Measurements from ENCODE around the gene ADD1. TPM values are rescaled to one million over a fixed set of nuclear protein-coding genes. Genes with fewer than 3 reads are reported as not detected.
A peak's percentile ranks its signal among the peaks of the same experiment; 100 is the strongest.
"Not testable (repeated sequence)": the region's sequence is repeated elsewhere in the genome, so short reads cannot be mapped to it uniquely, and the experiment has no call there.

Gene ADD1
- total RNA-seq, 2 donors from 2014 or later = 297 to 327 TPM

DNA sequence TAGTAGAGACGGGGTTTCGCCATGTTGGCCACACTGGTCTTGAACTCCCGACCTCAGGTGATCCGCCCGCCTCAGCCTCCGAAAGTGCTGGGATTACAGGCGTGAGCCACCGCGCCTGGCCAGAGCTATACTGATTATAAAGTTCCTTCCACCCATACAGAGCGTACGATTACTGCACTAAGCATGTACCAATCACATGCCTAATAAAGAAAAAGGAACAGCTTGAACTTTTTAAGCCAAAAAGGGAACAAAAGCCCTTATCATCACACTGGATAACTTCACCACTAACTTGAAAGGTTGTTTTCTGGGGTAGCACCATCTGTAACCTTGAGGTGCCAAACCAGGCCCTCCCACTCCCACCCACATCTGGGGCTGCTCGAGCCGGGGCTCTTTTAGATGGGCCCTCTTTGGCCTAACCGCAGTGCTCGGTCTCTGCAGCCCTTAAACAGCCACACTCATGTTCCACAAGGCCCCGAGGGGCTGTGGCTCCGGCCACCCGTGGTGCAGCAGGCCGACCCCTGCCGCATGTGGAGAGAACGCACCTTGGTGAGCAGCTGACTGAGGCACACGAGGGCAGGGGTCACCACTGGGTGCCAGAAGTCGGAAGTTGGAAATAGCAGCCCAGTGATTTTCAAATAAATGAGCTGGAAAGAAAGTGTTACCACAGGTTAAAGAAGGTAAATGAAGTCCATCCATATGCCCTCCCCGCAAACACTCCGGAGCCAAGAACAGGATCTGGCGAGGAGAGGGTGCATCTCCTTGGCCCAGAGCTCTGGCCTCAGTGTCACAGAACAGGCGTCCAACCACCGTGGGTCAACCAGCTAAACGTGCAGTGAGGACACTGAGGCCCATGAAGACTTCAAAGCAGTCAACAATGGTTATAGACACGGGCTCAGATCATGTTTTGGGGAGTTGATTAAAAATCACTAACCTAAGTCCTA, 101.2 kb downstream of the ADD1 start:
- intact Hi-C loops (cut with DNase I) = no loop called here
- no peak for DNase-seq (ENCODE audit: low spot score)

- intact Hi-C loops (cut with DNase I); DNase-seq (ENCODE audit: low spot score): not testable (repeated sequence)
Measured at GRCh38 chr4:2945619-2946604, 102.3 kb downstream of the ADD1 start.

DNA sequence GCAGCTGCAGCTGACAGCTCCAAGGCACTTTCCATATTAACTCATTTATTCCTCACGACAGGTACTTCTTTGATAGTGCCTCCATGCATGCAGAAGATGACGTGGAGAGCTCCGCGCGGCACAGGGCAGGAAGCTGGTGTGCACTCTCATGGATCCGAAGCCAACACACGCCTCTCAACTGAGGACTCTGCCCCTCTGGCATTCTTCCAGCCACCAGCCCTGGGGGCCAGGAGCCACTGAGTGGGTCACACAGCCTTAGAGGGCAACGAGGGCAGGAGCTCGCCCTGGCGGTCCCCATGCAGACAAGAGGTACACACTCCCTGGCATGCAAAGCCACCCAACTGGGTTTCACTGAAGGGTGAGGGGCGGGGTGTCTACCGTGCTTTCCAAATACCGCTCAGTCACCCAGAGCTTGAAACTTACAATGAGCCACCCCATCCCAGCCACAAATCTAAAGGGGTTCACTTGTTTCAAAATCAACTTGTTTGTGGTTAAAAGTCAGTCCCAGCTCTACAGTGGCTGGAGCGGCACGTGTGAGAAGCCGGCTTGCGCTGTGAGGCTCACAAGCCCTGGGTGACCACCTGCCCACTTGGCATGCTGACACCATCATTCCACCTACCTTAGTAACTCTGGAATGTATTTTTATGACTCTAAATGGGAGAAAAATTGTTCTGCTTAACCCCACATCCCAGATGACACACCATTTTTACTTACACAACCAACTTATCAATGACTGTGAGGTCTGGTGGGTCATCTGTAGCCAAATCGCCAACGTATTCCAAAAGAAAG, 103.4 kb downstream of the ADD1 start:
- intact Hi-C loops (cut with DNase I) = no loop called here
- DNase-seq (ENCODE audit: low spot score) = no peak

GRCh38 chr4:2947926-2948325, 104.3 kb downstream of the ADD1 start:
- DNase-seq (ENCODE audit: low spot score) = peak; percentile 65
- intact Hi-C loops (cut with DNase I) = no loop called here

DNA sequence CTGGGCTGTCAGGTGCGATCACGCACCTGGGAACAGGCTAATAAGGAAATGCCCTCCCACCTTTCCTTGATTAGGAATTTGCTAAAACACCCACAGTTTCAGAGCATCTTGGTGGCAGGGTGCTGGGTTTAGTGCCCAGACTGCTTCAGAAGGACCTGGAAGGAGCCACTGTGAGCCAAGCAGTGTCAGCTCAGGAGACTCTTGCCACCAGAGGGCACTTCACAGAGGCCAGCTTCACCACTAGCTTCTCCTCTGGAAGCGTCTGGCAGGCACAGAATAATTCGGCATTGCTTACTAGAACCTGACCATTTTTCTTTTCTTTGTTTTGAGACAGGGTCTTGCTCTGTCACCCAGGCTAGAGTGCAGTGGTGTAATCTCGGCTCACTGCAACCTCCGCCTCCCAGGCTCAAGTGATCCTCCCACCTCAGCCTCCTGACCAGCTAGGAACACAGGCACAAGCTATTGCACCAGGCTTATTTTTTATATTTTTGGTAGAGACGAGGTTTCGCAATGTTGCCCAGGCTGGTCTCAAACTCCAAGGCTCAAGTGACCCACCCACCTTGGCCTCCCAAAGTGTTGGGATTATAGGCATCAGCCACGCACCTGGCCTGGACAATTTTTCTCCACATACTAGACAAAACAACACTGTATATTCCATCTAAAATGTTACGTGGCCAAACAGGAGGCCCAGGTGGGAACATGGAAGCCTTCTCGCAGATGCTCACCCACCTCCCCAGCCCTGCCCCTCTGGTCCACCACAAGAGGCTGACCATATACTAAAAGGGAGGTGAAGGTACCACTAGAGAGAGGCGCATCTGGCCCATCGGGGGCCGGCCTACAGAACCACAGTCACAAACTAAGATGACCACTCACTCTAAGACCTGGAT, 105.5 kb downstream of the ADD1 start:
- DNase-seq (ENCODE audit: low spot score) = peak; percentile 54
- intact Hi-C loops (cut with DNase I) = no loop called here

GRCh38 chr4:2949782-2950125, 106.1 kb downstream of the ADD1 start:
- no peak for DNase-seq (ENCODE audit: low spot score)
- intact Hi-C loops (cut with DNase I) = no loop called here

GRCh38 chr4:2950221-2950989, 106.8 kb downstream of the ADD1 start:
- no peak for DNase-seq (ENCODE audit: low spot score)
- intact Hi-C loops (cut with DNase I) = no loop called here

GRCh38 chr4:2953496-2953895, 109.9 kb downstream of the ADD1 start:
- intact Hi-C loops (cut with DNase I) = no loop called here
- no peak for DNase-seq (ENCODE audit: low spot score)

DNA sequence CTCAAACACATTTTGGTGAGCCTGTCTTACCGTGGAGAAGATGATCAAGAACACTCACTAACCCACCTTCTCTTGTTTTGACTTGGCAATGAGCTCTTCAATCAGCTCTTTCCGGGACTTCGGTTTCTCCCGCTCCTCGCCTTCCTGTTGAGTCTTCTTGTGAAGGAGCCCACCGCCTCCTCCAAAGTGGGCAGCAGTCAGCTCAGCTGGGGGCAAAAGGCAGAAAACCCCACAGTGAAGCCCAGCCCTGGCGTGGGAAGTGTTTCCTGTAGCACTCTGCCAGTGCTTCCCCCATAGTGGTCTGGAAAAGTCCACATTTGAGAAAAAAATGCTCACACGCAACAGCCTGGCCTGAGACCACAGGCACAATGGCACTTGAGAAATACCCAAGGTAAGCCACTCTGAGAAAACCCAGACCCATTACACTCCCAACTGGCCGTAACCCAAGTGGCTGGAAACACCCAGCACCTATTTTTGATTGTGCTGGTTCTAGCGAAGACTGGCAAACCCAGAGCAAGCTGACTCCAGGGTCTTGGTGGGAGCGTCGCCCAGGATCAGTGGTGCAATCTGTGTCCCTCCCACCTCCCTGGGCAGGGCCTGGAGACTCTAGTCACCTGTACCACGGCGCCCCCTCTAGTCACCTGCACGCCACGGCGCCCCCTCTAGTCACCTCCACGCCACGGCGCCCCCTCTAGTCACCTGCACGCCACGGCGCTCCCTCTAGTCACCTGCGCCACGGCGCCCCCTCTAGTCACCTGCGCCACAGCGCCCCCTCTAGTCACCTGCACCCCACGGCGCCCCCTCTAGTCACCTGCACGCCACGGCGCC, 110.9 kb downstream of the ADD1 start:
- peak; percentile 16 for DNase-seq (ENCODE audit: low spot score)
- intact Hi-C loops (cut with DNase I) = no loop called here

DNA sequence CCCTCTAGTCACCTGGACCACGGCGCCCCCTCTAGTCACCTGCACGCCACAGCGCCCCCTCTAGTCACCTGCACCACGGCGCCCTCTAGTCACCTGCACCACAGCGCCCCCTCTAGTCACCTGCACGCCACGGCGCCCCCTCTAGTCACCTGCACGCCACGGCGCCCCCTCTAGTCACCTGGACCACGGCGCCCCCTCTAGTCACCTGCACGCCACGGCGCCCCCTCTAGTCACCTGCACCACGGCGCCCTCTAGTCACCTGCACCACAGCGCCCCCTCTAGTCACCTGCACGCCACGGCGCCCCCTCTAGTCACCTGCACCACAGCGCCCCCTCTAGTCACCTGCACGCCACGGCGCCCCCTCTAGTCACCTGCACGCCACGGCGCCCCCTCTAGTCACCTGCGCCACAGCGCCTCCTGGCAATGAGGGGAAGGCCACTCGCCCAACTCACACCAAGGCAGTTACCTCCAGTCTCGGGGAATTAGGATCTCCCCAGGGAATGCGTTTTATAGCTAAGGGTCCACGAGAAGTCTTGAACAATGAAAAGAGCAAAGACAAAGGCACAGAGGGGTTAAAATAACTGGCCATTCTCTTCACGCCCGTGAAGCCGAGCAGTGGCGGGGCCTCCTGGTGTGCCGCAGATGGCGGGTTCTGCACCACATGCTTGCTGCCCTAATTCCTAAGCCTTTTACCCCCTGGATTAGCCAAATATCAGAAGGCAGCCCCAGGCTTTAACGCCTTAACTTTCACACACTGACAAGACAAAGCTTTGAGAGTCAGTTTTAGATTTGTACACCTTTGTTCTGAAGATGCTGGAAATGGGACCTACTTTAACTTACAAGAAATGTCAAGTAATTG, 111.8 kb downstream of the ADD1 start:
- DNase-seq (ENCODE audit: low spot score) = peak; percentile 45
- intact Hi-C loops (cut with DNase I) = not testable (repeated sequence)

DNA sequence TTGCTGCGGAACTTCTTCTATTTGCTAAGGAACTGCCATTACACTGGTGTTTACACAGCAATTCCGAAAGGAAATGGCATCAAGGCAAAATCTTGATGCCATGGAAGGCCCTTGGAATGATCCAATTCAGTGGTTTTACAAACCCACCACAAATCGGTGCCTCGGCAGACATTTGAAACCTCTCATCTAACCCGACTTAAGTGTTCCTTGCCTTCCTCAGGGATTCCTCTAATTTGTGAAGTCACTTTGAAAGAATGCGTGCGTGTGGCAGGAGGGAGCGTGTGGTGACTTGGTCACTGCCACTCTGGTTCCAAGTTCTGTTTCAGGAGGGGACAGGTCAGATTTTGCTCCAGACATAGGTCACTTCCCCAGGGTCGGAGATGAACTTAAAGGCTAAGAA, 114.8 kb downstream of the ADD1 start:
- no peak for DNase-seq (ENCODE audit: low spot score)
- intact Hi-C loops (cut with DNase I) = no loop called here

GRCh38 chr4:2960450-2960849, 116.8 kb downstream of the ADD1 start:
- intact Hi-C loops (cut with DNase I) = loop anchor here in 1 of 2 donors (10.0 kb wide), 1 partner anchor 716 kb away; the partner anchor contains the start of genes HAUS3 and POLN
- not testable (repeated sequence) for DNase-seq (ENCODE audit: low spot score)

GRCh38 chr4:2961421-2961810, 117.8 kb downstream of the ADD1 start:
- intact Hi-C loops (cut with DNase I) = loop anchor here in 1 of 2 donors (10.0 kb wide), 1 partner anchor 717 kb away; the partner anchor contains the start of genes HAUS3 and POLN

GRCh38 chr4:2961811-2962441, 118.3 kb downstream of the ADD1 start:
- DNase-seq (ENCODE audit: low spot score) = no peak
- intact Hi-C loops (cut with DNase I) = loop anchor here in 1 of 2 donors (10.0 kb wide), 1 partner anchor 717 kb away; the partner anchor contains the start of genes HAUS3 and POLN

More at GRCh38 chr4:2961421-2961810, 117.8 kb downstream of the ADD1 start:
- DNase-seq (ENCODE audit: low spot score) = no peak

GRCh38 chr4:2962614-2963174, 119.0 kb downstream of the ADD1 start:
- intact Hi-C loops (cut with DNase I) = loop anchor here in 1 of 2 donors (10.0 kb wide), 1 partner anchor 718 kb away; the partner anchor contains the start of genes HAUS3 and POLN
- DNase-seq (ENCODE audit: low spot score) = no peak
